GM12892 (cell line): ENCODE data around the gene PLD6.
"Not testable (repeated sequence)": the region's sequence is repeated elsewhere in the genome, so short reads cannot be mapped to it uniquely, and the experiment has no call there.

Source experiments
- DNase-seq: peaks from one replicate; pipeline ENCODE4 v3.0.0; 2011; ENCODE audit not compliant: insufficient read length
- FAIRE-seq: peaks from 2 replicates; lab custom pipeline; 2011; peaks lifted over from hg19 to GRCh38; lab: Jason Lieb, UNC
- POLR2A ChIP-seq: IDR thresholded peaks from 2 replicates; pipeline ENCODE4 v1.6.1; 2011; ENCODE audit warnings: low read depth, low read length, control low read depth
- POLR2AphosphoS5 ChIP-seq: IDR thresholded peaks from 2 replicates; pipeline ENCODE4 v1.6.1; 2011; ENCODE audit warnings: low read depth, low read length, control low read depth
- TAF1 ChIP-seq: IDR thresholded peaks from 2 replicates; pipeline ENCODE4 v1.6.1; 2011; ENCODE audit warnings: low read depth, mild to moderate bottlenecking, control low read depth, low read length, borderline replicate concordance

PLD6 gene

DNA sequence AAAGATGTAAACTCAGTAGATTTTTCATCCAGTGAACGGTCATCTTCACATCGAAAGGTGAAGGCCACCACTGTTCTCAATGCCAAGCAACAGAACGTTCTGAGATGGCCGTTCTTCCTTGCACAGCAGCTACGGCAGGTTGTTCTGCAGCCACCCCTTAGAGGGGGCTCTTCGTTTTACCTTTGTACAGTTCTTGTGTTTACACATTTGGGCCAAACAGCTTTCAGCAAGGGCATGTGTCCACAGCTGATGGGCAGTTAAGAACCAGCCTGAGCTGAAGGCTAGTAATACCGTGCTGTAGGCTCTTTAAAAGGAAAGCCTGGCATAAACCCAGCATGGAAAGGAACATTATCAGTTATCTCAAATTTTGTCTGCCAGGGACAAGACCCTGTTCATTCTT lies 15.9 kb downstream of the PLD6 start:
- FAIRE-seq (no peak), DNase-seq (no peak)
- TF ChIP-seq TAF1: no peak
- TF ChIP-seq POLR2AphosphoS5: no peak
- no peak for TF ChIP-seq POLR2A

DNA sequence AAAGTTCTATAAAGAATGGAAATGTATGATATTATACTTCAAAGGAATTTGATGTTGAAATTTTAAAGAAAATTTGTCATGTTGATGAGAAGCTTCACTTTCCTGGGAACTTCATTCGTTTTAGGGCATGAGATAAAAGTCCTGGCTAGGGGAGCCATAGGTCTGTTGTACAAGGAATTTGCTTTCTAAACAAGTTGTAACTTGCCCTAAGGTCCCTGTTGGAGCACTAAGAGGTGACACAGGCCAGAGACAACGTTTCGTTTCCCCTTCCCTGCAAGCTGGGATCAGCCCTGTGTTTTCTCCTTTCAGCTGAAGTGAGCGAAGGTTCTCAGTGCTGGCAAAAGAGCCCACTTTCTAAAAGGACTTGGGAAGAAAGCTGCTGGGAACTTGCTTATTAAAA lies 16.6 kb downstream of the PLD6 start:
- TF ChIP-seq TAF1: no peak
- no peak for TF ChIP-seq POLR2A
- TF ChIP-seq POLR2AphosphoS5: no peak
- no peak for DNase-seq
- FAIRE-seq: no peak

DNA sequence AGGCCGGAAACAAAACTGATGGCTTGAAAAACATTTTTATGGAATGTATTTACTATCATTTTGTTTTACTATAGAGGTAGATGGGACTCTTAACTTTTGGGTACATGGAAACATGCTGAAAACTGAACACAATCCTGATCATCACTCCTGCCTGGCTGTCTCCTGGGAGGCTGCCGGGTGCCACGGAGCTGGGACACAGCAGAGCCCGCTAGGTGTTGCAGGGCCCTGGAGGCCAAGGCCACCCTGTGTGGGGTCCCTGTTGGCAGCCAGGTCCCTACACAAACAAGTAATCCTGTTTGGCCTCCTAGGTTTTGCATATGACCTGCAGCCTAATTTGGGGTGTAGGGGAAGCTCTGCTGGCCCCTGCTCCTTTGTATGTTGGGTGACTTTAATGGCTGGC lies 17.5 kb downstream of the PLD6 start:
- no peak for FAIRE-seq
- TF ChIP-seq POLR2A: no peak
- no peak for TF ChIP-seq POLR2AphosphoS5
- TF ChIP-seq TAF1: no peak

DNA sequence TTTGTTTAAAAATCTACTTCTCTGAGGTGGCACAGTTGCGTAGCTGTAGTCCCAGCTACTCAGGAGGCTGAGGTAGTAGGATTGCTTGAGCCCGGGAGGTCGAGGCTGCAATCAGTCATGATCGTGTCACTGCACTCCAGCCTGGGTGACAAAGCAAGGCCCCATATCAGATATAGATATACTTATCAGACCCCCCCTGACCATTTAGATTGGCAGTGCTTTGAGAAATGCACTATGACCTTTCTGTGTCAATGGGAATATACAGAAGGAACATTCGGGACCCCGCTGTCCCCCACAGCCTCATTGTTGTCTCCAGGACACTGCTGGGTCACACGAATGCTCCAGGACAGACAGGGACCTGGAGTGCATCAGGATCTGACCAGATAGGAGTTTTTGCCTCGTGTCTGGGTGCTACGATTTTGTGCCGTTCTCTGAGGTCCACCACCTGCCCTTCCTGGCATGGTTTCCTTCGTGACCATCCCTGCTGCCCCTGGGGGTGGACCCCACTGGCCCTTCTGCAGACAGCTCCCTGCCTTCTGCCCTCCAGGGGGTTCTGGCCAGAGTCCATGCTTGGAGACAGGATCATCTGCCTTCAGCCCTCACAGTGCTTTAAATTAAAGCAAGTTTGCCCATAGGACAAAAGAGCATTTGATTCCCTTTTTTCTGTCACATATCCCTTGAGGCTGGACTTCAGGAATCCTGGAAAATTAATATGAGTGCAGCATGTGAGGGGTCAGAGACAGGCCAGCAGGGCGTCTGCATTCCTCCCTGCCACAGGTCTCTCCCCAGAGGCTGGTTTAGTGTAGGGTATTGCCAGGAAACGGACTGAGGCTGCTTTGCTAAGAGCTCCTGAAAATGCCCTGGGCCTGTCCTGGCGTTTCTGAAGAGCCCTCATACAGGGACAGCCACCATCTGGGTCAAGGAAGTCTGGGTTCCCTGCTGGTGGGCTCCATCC lies 19.3 kb downstream of the PLD6 start:
- FAIRE-seq: no peak

More for the DNA sequence above, 17.5 kb downstream of the PLD6 start:
- DNase-seq: no peak

DNA sequence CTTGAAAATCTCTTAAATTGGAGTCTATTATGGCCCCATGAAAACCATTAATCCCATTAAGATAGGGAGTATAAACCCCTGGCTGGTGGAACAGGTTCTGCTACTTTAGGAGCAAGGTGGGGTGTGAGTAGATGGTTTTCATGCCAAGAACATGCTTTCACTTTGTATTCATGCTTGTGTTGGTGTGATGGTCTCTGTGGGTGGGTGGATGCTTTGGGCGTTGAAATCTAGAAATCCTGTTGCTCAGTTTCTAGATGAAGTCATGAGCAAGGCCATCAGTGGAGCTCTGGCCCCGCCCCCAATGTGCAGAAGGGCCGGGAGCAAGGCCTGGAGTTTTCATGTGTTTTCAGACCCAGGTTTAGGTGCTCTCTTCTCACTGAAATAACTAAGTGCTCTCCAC lies 20.1 kb downstream of the PLD6 start:
- DNase-seq: peak; percentile 43
- peak; percentile 86 for FAIRE-seq
- TF ChIP-seq TAF1 (no peak), POLR2A (no peak), POLR2AphosphoS5 (no peak)

More for the DNA sequence above, 19.3 kb downstream of the PLD6 start:
- no peak for DNase-seq
- TF ChIP-seq TAF1: no peak
- no peak for TF ChIP-seq POLR2A
- TF ChIP-seq POLR2AphosphoS5: no peak

DNA sequence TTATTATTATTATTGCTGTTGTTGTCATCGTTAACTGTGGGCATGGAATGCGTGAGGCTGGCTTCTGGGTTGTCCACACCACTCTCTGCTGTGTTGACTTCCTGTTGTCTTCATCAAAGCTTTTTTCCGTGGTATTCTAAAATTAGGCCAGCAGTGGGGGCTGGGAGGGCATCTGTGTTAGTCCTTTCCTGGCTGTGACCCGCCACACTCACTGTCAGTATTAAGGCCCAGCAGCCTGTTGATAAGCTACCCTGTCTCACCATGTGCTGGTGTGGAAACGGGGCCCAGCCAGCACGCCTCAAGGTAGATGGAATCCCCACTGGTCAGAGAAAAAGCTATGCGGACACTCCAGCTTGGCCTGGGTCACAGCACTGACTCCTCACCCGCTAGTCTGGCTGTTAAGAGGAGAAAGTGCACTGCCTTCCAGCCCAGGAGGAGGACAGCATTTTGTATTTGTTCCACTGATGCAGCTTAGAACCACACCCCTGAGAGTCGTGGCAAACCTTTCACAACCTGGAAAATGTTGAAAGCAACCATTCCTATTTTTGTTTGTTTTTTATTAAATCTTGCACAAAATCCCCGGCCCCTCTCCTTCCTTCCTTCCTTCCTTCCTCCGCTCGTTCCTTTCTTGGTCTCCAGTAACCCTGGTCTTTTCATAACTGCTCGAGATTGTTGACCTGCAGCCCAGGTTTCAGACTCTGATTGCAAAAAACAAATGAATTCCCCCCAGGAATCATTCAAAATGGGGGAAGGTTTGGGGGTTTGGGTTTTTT lies 21.0 kb downstream of the PLD6 start:
- not testable (repeated sequence) for DNase-seq
- FAIRE-seq: peak; percentile 17

DNA sequence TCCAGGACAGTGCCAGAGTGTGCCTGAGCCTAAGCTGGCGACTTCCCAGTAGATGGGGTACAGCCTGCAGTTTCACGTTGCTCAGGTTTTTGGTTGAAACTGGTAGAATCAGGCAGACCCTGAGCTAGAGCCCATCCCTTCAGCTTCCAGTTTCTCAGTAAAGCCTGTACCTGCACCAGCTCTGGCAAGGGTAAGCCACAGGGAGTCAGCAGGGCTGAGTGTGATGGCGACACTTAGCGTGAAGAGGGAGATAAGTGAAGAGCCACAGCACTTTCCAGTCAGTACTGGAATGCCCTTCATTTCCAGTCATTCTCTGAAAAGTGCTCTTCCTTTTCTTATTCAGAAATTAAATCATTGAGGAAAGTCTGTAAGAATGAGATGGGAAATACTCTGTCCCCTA lies 22.4 kb downstream of the PLD6 start:
- FAIRE-seq (peak; percentile 42), DNase-seq (no peak)
- TF ChIP-seq POLR2A (no peak), POLR2AphosphoS5 (no peak), TAF1 (no peak)

DNA sequence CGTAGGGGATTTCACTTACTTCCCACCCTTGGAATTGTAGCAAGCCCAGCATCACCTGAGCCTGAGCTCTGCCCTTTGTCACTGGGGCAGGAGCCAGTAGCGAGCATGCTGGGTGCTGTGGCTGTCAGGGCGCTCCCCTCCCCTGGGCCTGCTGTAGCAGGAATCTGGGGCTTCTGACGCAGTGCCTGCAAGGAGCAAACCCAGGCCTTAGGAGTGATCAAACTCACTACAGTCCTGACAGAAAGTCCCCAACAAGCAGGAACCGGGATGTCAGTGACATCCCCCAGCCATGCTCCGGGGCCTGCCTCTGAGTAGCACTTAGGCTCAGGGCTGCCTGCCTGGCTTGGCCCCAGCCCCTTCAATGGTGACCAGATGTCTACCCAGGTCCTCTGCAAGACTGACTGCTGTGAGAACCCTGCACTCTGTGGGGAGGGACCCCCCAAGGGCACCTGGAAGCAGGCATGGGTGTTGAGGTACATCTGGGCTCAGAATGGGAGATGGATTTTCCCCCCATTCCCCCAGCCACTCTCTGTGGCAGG lies 23.5 kb downstream of the PLD6 start:
- DNase-seq: no peak
- no peak for TF ChIP-seq TAF1
- TF ChIP-seq POLR2AphosphoS5: no peak
- no peak for TF ChIP-seq POLR2A
- peak; percentile 17 for FAIRE-seq

DNA sequence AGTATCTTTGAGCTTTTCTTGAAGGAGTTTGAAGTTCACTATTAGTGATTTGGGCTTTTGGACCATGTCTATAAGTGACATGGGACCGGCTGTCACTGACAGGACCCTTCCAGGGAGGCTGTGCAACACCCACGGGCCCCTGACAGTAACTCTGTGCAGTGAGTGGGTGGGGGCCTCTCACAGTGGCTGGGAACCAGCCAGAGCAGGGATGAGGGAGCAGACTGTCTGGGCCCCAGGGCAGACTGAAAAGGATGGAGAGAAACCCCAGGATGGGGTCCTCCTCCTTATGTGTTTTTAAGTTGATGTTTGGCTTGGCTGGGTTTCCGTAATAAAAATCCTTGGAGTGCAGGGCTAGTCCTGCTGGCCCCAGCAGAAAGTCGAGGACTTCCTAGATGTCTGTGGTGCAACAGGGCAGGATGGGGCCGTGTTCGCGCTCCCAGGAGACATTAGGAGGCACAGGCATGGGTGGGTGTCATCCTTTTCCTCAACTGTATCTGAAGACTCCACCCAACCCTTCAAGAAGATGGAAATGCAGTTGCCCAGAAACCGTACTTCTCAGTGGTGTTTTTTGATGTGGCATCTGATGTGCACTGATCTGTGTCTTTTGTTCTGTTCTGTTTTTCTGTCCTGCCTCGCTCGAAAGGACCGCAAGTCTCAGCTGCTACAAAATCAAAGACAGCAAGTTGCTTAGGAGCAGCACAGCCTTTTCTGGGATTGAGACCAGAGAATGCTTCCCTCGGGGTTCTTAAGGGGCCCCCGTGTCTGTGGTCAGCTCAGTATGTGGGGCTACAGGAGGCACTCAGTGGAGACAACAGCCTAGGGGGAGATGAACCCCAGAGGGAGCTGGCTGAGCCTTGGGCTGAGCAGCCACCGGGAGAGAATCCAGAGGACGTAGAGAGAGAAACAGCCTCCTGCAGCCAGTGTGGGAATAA lies 24.2 kb downstream of the PLD6 start:
- no peak for TF ChIP-seq POLR2A
- TF ChIP-seq POLR2AphosphoS5: no peak
- TF ChIP-seq TAF1: no peak
- FAIRE-seq (peak; percentile 93), DNase-seq (no peak)

DNA sequence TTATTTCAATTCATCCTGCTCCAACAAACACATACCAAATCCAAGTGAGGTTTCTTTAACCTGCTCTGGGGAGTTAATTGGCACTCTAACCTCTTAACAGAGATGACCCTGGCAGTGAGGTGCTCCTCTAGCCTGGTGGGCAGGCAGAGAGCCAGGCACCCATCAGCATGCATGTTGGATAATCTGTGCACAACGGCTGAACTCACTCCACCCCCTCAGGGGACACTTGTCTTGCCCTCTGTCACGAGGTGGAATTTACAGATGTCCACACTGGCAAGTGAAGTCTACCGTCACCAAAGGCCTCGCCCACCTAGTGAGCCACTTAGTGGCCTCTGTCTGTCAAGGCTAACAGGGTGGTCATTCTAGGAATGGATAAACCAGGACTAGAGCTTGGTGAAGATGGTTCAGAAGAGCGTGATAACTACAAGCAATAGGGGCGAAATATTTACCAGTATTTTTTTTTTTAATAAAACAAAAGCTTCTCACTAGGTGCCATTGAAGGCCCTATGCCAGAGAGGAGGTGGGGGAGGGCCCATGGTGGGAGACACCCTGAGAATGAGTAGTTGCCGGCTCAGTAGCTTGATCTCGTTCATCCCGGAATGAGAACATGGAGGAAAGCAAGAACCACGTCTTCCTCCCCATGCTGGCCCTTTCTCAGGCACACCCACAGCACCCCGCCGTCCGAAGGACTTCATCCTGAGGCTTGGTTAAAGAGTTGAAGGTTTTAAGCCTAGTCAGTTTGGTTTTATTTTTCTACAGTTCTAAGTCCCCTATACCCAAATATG lies 25.2 kb downstream of the PLD6 start:
- TF ChIP-seq TAF1 (no peak), POLR2A (no peak), POLR2AphosphoS5 (no peak)
- FAIRE-seq (peak; percentile 70), DNase-seq (no peak)
